WTC11 (cell line): ENCODE data around the gene GPR27.

Source experiments
- CTCF ChIP-seq: fragments of 200-600 bp; IDR thresholded peaks from 2 replicates; pipeline ENCODE4 v1.8.0; 2022; ENCODE audit warnings: antibody characterized with exemption
- E2F1 ChIP-seq: sonication (generic); formaldehyde crosslinking; IDR thresholded peaks from 2 replicates; pipeline ENCODE4 v1.8.0; 2022; ENCODE audit warnings: mild to moderate bottlenecking, missing genetic modification reagents
- E2F4 ChIP-seq: sonication (generic); formaldehyde crosslinking; IDR thresholded peaks from 2 replicates; pipeline ENCODE4 v1.8.1; 2022; ENCODE audit warnings: low read depth, mild to moderate bottlenecking, moderate library complexity, missing genetic modification reagents, borderline replicate concordance
- FOXK1 ChIP-seq: sonication (generic); formaldehyde crosslinking; IDR thresholded peaks from 2 replicates; pipeline ENCODE4 v1.8.0; 2022; ENCODE audit warnings: mild to moderate bottlenecking, moderate library complexity, missing genetic modification reagents
- KAT7 ChIP-seq: sonication (generic); formaldehyde crosslinking; IDR thresholded peaks from 2 replicates; pipeline ENCODE4 v1.8.1; 2023; ENCODE audit warnings: missing genetic modification reagents, mild to moderate bottlenecking, borderline replicate concordance
- MLX ChIP-seq: sonication (generic); formaldehyde crosslinking; IDR thresholded peaks from 2 replicates; pipeline ENCODE4 v1.8.1; 2023; ENCODE audit warnings: mild to moderate bottlenecking, missing genetic modification reagents, moderate library complexity
- NFE2L1 ChIP-seq: sonication (generic); formaldehyde crosslinking; IDR thresholded peaks from 2 replicates; pipeline ENCODE4 v1.8.1; 2023; ENCODE audit warnings: missing genetic modification reagents
- TCF7 ChIP-seq: sonication (generic); formaldehyde crosslinking; IDR thresholded peaks from 2 replicates; pipeline ENCODE4 v1.8.0; 2022; ENCODE audit warnings: mild to moderate bottlenecking, low read depth, missing genetic modification reagents, moderate library complexity
- USF2 ChIP-seq: sonication (generic); formaldehyde crosslinking; IDR thresholded peaks from 2 replicates; pipeline ENCODE4 v1.8.1; 2023; ENCODE audit warnings: mild to moderate bottlenecking, missing genetic modification reagents, moderate library complexity
- ZBTB21 ChIP-seq: sonication (generic); formaldehyde crosslinking; IDR thresholded peaks from 2 replicates; pipeline ENCODE4 v1.8.1; 2023; ENCODE audit warnings: mild to moderate bottlenecking, missing genetic modification reagents, borderline replicate concordance
- TF ChIP-seq, protein P1 (sequence below): sonication (generic); formaldehyde crosslinking; IDR thresholded peaks from 2 replicates; pipeline ENCODE4 v1.8.1; 2023; ENCODE audit warnings: mild to moderate bottlenecking, missing genetic modification reagents

DNA sequence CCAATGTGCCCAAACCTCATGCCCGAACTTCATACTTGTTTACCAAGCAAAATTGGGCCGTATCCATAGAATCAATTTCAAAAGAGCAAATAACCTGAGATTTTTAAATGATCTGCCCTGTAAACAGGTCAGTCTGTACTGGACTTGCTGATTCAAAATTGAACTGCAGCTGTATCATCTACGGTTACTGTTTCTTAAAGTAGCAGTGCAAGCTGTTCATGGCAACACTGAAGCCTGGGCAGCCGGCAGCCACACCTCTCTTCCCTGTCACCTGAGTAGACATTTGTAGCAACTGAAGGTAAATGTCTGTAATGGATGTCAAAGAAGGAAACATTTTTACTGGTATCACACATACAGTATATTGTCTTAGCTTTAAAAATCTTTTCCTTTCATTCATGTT is 39.1 kb upstream of the GPR27 start:
- TF ChIP-seq MLX (CRISPR knock-in tag) = no peak
- no peak for TF ChIP-seq CTCF
- no peak for TF ChIP-seq TCF7
- no peak for TF ChIP-seq NFE2L1 (CRISPR knock-in tag)
- no peak for TF ChIP-seq E2F1 (CRISPR knock-in tag)
- TF ChIP-seq USF2 = no peak
- no peak for TF ChIP-seq ZBTB21 (CRISPR knock-in tag)
- TF ChIP-seq KAT7 (CRISPR knock-in tag) = no peak
- no peak for TF ChIP-seq E2F4 (CRISPR knock-in tag)
- TF ChIP-seq, protein P1, sequence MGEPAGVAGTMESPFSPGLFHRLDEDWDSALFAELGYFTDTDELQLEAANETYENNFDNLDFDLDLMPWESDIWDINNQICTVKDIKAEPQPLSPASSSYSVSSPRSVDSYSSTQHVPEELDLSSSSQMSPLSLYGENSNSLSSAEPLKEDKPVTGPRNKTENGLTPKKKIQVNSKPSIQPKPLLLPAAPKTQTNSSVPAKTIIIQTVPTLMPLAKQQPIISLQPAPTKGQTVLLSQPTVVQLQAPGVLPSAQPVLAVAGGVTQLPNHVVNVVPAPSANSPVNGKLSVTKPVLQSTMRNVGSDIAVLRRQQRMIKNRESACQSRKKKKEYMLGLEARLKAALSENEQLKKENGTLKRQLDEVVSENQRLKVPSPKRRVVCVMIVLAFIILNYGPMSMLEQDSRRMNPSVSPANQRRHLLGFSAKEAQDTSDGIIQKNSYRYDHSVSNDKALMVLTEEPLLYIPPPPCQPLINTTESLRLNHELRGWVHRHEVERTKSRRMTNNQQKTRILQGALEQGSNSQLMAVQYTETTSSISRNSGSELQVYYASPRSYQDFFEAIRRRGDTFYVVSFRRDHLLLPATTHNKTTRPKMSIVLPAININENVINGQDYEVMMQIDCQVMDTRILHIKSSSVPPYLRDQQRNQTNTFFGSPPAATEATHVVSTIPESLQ (CRISPR knock-in tag) = no peak
- no peak for TF ChIP-seq FOXK1 (CRISPR knock-in tag)
